ENCODE measurements around the gene ADTRP.

Gene ADTRP

GRCh38 chr6:11779329-11780096, 910 bp upstream of the ADTRP start:
- Histone ChIP-seq H3K27me3 (ENCODE audit: insufficient read depth, low read depth, severe bottlenecking) (no peaks in the 10 kb centered on the region), H3K36me3 (no peaks in the 10 kb centered on the region), H3K4me3 (ENCODE audit: low read depth, low read length) (no peak overlapping the region), H3K27ac (no peak overlapping the region), H3K9me3 (ENCODE audit: severe bottlenecking) (no peaks in the 10 kb centered on the region)
- DNase-seq = no peak
- no peak for TF ChIP-seq CTCF (IDR thresholded peaks at IDR 0.05; ENCODE audit: low read depth, low read length)

DNA sequence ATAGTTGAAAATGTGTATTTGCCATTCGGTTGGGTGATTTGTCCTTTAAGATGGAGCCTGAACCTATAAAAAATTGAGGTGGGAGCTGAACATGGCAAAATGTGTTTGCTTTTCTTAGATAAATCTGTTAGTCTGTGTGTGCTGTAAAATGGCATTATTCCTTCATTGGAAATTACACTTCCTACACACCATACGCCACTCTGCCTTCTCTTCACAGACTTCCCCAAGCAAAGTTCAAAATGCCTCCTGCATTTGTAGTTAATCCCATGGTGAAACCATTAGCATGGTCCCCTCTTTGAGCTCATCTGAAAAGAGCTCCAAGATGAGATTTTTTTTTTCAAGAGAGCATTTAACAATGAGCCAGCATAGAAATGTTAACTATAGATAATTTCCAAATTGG, 567 bp downstream of the ADTRP start:
- no peaks in the 10 kb centered on the region for H3K9me3 ChIP-seq (ENCODE audit: severe bottlenecking)
- no peaks in the 10 kb centered on the region for H3K27me3 ChIP-seq (ENCODE audit: insufficient read depth, low read depth, severe bottlenecking)
- no peak overlapping the region for H3K4me3 ChIP-seq (ENCODE audit: low read depth, low read length)
- TF ChIP-seq CTCF (IDR thresholded peaks at IDR 0.05; ENCODE audit: low read depth, low read length) = no peak
- no peaks in the 10 kb centered on the region for H3K36me3 ChIP-seq
- H3K27ac ChIP-seq = no peak overlapping the region
- DNase-seq = no peak

DNA sequence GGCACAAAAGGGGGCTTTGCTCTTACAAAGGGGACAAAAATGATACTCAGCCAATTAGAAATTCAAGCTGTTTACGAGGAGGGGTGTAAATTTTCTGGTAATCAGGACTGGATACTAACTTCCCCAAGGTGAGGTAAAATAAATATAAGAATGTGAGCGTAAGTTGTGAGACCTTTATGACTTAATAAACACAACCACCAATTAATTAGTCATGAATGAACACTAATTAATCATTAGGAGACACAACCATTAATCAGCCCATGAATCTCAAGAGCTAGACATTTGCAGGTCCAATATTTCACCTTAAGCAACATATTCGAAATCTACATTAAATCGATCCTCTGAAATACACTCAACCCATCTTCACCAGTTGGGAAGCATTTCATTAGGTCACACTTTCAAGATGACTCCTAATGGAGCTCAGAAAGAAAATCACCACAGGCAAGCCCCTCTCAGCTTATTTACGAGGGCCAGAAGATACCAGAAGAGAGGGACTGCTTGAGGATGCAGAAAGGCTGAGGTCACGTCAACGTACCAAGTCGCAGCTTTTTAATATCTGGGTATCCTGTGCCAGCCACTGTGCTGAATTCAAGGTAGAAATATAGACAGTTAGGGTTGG, 2.7 kb downstream of the ADTRP start:
- Histone ChIP-seq H3K4me3 (ENCODE audit: low read depth, low read length) (no peak overlapping the region), H3K27ac (no peak overlapping the region), H3K9me3 (ENCODE audit: severe bottlenecking) (no peaks in the 10 kb centered on the region), H3K36me3 (no peaks in the 10 kb centered on the region), H3K27me3 (ENCODE audit: insufficient read depth, low read depth, severe bottlenecking) (no peaks in the 10 kb centered on the region)
- no peak for DNase-seq
- TF ChIP-seq CTCF (IDR thresholded peaks at IDR 0.05; ENCODE audit: low read depth, low read length) = no peak

- TF ChIP-seq CTCF (IDR thresholded peaks at IDR 0.05; ENCODE audit: low read depth, low read length) = no peak
- Histone ChIP-seq H3K27ac (no peak overlapping the region), H3K27me3 (ENCODE audit: insufficient read depth, low read depth, severe bottlenecking) (no peaks in the 10 kb centered on the region), H3K36me3 (no peaks in the 10 kb centered on the region), H3K4me3 (ENCODE audit: low read depth, low read length) (no peak overlapping the region), H3K9me3 (ENCODE audit: severe bottlenecking) (no peaks in the 10 kb centered on the region)
- no peak for DNase-seq
These were observed 4.2 kb downstream of the ADTRP start for GRCh38 chr6:11774426-11774825.

DNA sequence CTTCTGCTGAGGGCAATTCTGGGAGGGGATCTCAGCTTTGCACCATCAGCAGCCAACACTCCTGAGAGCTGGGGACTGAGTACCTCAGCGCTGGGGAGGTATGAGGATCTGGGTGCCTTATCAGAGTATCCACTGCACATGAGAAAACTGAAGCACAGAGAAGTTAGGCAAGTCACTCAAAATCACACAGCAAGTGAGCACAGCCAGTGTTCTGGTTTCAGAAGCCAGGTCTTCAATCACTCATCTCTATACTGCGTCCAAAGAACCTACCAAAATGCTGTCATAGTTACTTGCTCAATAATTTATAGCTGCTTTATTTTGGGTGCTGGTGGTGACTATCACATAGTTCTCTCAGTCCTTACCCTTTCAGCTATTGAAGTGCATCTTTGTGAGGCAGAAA, 5.0 kb downstream of the ADTRP start:
- Histone ChIP-seq H3K27me3 (ENCODE audit: insufficient read depth, low read depth, severe bottlenecking) (no peaks in the 10 kb centered on the region), H3K27ac (no peak overlapping the region), H3K9me3 (ENCODE audit: severe bottlenecking) (peaks cover 2% of the 10 kb centered on the region), H3K36me3 (no peaks in the 10 kb centered on the region), H3K4me3 (ENCODE audit: low read depth, low read length) (no peak overlapping the region)
- TF ChIP-seq CTCF (IDR thresholded peaks at IDR 0.05; ENCODE audit: low read depth, low read length) = no peak
- DNase-seq = no peak
